HG02571 (cell line): Measurements from ENCODE around the gene PRPF38A.

Experiments used
- ATAC-seq: cut with Tn5 transposase; IDR thresholded peaks from one replicate; pipeline ENCODE4 v1.9.1; 2021; ENCODE audit warnings: mild to moderate bottlenecking, moderate library complexity; ENCODE audit not compliant: unreplicated experiment

The PRPF38A gene

GRCh38 chr1:52455686-52456085, 51.3 kb downstream of the PRPF38A start:
- no peak for ATAC-seq

GRCh38 chr1:52460694-52461093, 56.3 kb downstream of the PRPF38A start:
- no peak for ATAC-seq

GRCh38 chr1:52461821-52462220, 57.4 kb downstream of the PRPF38A start:
- ATAC-seq = no peak

GRCh38 chr1:52463891-52464290, 59.5 kb downstream of the PRPF38A start:
- ATAC-seq = no peak

GRCh38 chr1:52469108-52469507, 64.7 kb downstream of the PRPF38A start:
- no peak for ATAC-seq
